Esophagus muscularis mucosa (tissue), 4 donors: ENCODE measurements around the gene FCER1A. TPM values are rescaled to one million over a fixed set of nuclear protein-coding genes. Genes with fewer than 3 reads are reported as not detected.

Experiments
- DNase-seq: peaks from one replicate; pipeline ENCODE4 v3.0.0-alpha.2; 2017; ENCODE audit errors: extremely low spot score
- H3K27ac ChIP-seq, 4 donors: fragments of 200-600 bp; sonication (generic); replicated peaks in 1 of 4; 1 replicate in 3 of 4; 2 replicates in 1 of 4; pipeline ENCODE4 v1.5.1; 2016 to 2019; ENCODE audit warnings: mild to moderate bottlenecking in 1 of 4
- H3K27me3 ChIP-seq, 4 donors: fragments of 200-600 bp; sonication (generic); one replicate each; pipeline versions ENCODE4 v1.5.1 to v1.6.0; 2016 to 2019
- H3K36me3 ChIP-seq, 4 donors: fragments of 200-600 bp; sonication (generic); one replicate each; pipeline ENCODE4 v1.5.1; 2016 to 2019
- H3K4me1 ChIP-seq, 4 donors: fragments of 200-600 bp; sonication (generic); one replicate each; pipeline ENCODE4 v1.5.1; 2016 to 2019
- H3K4me3 ChIP-seq, 4 donors: fragments of 200-600 bp; sonication (generic); 1 replicate in 2 of 4; 2 replicates in 2 of 4; pipeline ENCODE4 v1.5.1; 2016 to 2019; ENCODE audit warnings: mild to moderate bottlenecking in 4 of 4, moderate library complexity in 1 of 4
- H3K9me3 ChIP-seq, 4 donors: fragments of 200-600 bp; sonication (generic); 1 replicate in 3 of 4; 2 replicates in 1 of 4; pipeline ENCODE4 v1.5.1; 2016 to 2019
- CTCF ChIP-seq, 3 experiments: fragments of 200-600 bp in 2 of 3; fragments of 450-650 bp in 1 of 3; sonication (generic) in 2 of 3; IDR thresholded peaks; one replicate each; pipeline ENCODE4 v1.5.1; 2017 to 2019; ENCODE audit warnings: antibody characterized with exemption in 3 of 3, mild to moderate bottlenecking in 2 of 3, moderate library complexity in 1 of 3
- EP300 ChIP-seq: sonication (generic); formaldehyde crosslinking; IDR thresholded peaks from one replicate; pipeline ENCODE4 v1.6.1; 2017; ENCODE audit warnings: antibody characterized with exemption
- POLR2A ChIP-seq: fragments of 450-650 bp; IDR thresholded peaks from one replicate; pipeline ENCODE4 v1.6.1; 2017; ENCODE audit warnings: antibody characterized with exemption, moderate library complexity, mild to moderate bottlenecking, low read depth
- POLR2AphosphoS5 ChIP-seq, 2 donors: sonication (generic); formaldehyde crosslinking; IDR thresholded peaks; one replicate each; pipeline ENCODE4 v1.6.1; 2017; ENCODE audit warnings: antibody characterized with exemption in 2 of 2
- WGBS: methylation state at CpG from one replicate; pipeline ENCODE4 v1.1.5; 2018; 5-methylcytosine and 5-hydroxymethylcytosine counted together
- intact Hi-C: fragments of 100-400 bp; cut with DNase I; formaldehyde crosslinking; loops from one replicate; pipeline ENCODE4 v1.15.1; 2023
- total RNA-seq, 4 donors: library from RNA; depleted of rRNA; stranded (reverse); fragments of >200 nt; gene quantifications; one replicate each; pipeline versions ENCODE4 v1.1.0 to v1.2.1, GENCODE V29; 2016

Gene FCER1A
- total RNA-seq, 4 donors from 2014 or later = 0.45 to 8.3 (median 3.6) TPM

- no peak for DNase-seq
- Histone ChIP-seq H3K4me1 (no peaks in the 10 kb centered on the region), H3K27me3 (no peaks in the 10 kb centered on the region), H3K27ac (no peak overlapping the region), H3K36me3 (no peaks in the 10 kb centered on the region), H3K4me3 (no peak overlapping the region), H3K9me3 (no peaks in the 10 kb centered on the region)
- WGBS = 64% methylated on average over 9 of the region's 9 CpGs
- TF ChIP-seq EP300 = no peak
- TF ChIP-seq CTCF (IDR thresholded peaks at IDR 0.05) = no peak
- no peak for TF ChIP-seq POLR2A
- TF ChIP-seq POLR2AphosphoS5 (IDR thresholded peaks at IDR 0.05) = no peak
- intact Hi-C loops = no loop called here
Observed at GRCh38 chr1:159296706-159297375, 5.3 kb upstream of the FCER1A start.

- Histone ChIP-seq H3K4me3 (no peak overlapping the region), H3K27ac (no peak overlapping the region), H3K36me3 (no peaks in the 10 kb centered on the region), H3K27me3 (no peaks in the 10 kb centered on the region), H3K4me1 (no peaks in the 10 kb centered on the region), H3K9me3 (no peaks in the 10 kb centered on the region)
- 86% methylated on average over 4 of the region's 4 CpGs for WGBS
- no peak for TF ChIP-seq POLR2A
- no peak for TF ChIP-seq CTCF (IDR thresholded peaks at IDR 0.05)
- no peak for TF ChIP-seq POLR2AphosphoS5 (IDR thresholded peaks at IDR 0.05)
- no peak for TF ChIP-seq EP300
- DNase-seq = no peak
- intact Hi-C loops = no loop called here
Observed at GRCh38 chr1:159300146-159300545, 2.0 kb upstream of the FCER1A start.

- no peaks in the 10 kb centered on the region for H3K4me1 ChIP-seq
Observed at GRCh38 chr1:159307346-159308020, 5.3 kb downstream of the FCER1A start.

GRCh38 chr1:159311679-159312078, 9.5 kb downstream of the FCER1A start:
- H3K9me3 ChIP-seq = no peaks in the 10 kb centered on the region
- no peaks in the 10 kb centered on the region for H3K27me3 ChIP-seq
- no peak for DNase-seq
- no peak overlapping the region for H3K27ac ChIP-seq
- H3K4me3 ChIP-seq = no peak overlapping the region
- intact Hi-C loops = no loop called here
- no peak for TF ChIP-seq POLR2A
- TF ChIP-seq EP300 = no peak
- no peak for TF ChIP-seq CTCF (IDR thresholded peaks at IDR 0.05)
- no peak for TF ChIP-seq POLR2AphosphoS5 (IDR thresholded peaks at IDR 0.05)
- H3K36me3 ChIP-seq = no peaks in the 10 kb centered on the region
- H3K4me1 ChIP-seq = no peaks in the 10 kb centered on the region

More at GRCh38 chr1:159307346-159308020, 5.3 kb downstream of the FCER1A start:
- WGBS = 46% methylated on average over 5 of the region's 5 CpGs
- TF ChIP-seq EP300 = no peak
- no peak for TF ChIP-seq CTCF (IDR thresholded peaks at IDR 0.05)
- no peak for TF ChIP-seq POLR2A
- TF ChIP-seq POLR2AphosphoS5 (IDR thresholded peaks at IDR 0.05) = no peak
- H3K36me3 ChIP-seq = no peaks in the 10 kb centered on the region
- intact Hi-C loops = no loop called here
- no peak overlapping the region for H3K27ac ChIP-seq
- H3K27me3 ChIP-seq = no peaks in the 10 kb centered on the region
- H3K4me3 ChIP-seq = no peak overlapping the region
- no peaks in the 10 kb centered on the region for H3K9me3 ChIP-seq
- no peak for DNase-seq
